Right lung (tissue), 5 donors: ENCODE data around the gene NEK1. TPM values are rescaled to one million over a fixed set of nuclear protein-coding genes. Genes with fewer than 3 reads are reported as not detected.
A peak's percentile ranks its signal among the peaks of the same experiment; 100 is the strongest.

ENCODE experiments used
- DNase-seq, 2 donors: peaks; one replicate each; pipeline ENCODE4 v3.0.0-alpha.2; 2013
- polyA plus RNA-seq, 5 donors: library from polyadenylated mRNA; unstranded; fragments of 120-200 nt; gene quantifications; one replicate each; pipeline versions ENCODE4 v1.2.1 to v1.2.3, GENCODE V29; 2013; ENCODE audit warnings: inconsistent platforms in 1 of 5, low replicate concordance in 1 of 5; ENCODE audit not compliant: insufficient read length in 5 of 5, insufficient read depth in 1 of 5

Gene NEK1
- polyA plus RNA-seq, 5 donors: 20.1 to 32.4 (median 28.7) TPM

GRCh38 chr4:169376421-169376820 is 236.0 kb downstream of the NEK1 start:
- no peak for DNase-seq

- no peak for DNase-seq
These were observed 239.6 kb downstream of the NEK1 start for GRCh38 chr4:169372791-169373190.

GRCh38 chr4:169369634-169370033 is 242.7 kb downstream of the NEK1 start:
- no peak for DNase-seq

- no peak for DNase-seq
These were observed 244.6 kb downstream of the NEK1 start for GRCh38 chr4:169367826-169368225.

- DNase-seq: no peak
These were observed 245.6 kb downstream of the NEK1 start for GRCh38 chr4:169366821-169367220.

- no peak for DNase-seq
These were observed 249.8 kb downstream of the NEK1 start for GRCh38 chr4:169362607-169363006.

GRCh38 chr4:169361756-169362155 is 250.6 kb downstream of the NEK1 start:
- peak; percentile 4 to 13 for DNase-seq

GRCh38 chr4:169359961-169360360 is 252.4 kb downstream of the NEK1 start:
- DNase-seq: no peak

- DNase-seq: no peak
These were observed 260.0 kb downstream of the NEK1 start for GRCh38 chr4:169352360-169352759.

GRCh38 chr4:169351872-169352271 is 260.5 kb downstream of the NEK1 start:
- DNase-seq: peak; percentile 29 to 46

GRCh38 chr4:169348541-169348940 is 263.8 kb downstream of the NEK1 start:
- DNase-seq: no peak

GRCh38 chr4:169346840-169347239 is 265.5 kb downstream of the NEK1 start:
- DNase-seq: no peak

GRCh38 chr4:169345316-169345721 is 267.1 kb downstream of the NEK1 start:
- DNase-seq: no peak

Other genes starting within 250 kb of the NEK1 start
- gene CLCN3, start 8.0 kb upstream of the NEK1 start, polyA plus RNA-seq: 10 to 100 TPM; 45.9 to 81.6 (median 70.4) TPM
- gene HPF1, start 145.4 kb upstream of the NEK1 start, polyA plus RNA-seq: 10 to 100 TPM; 42.7 to 56.0 (median 45.8) TPM